ENCODE measurements around the gene CDH23.

DNA sequence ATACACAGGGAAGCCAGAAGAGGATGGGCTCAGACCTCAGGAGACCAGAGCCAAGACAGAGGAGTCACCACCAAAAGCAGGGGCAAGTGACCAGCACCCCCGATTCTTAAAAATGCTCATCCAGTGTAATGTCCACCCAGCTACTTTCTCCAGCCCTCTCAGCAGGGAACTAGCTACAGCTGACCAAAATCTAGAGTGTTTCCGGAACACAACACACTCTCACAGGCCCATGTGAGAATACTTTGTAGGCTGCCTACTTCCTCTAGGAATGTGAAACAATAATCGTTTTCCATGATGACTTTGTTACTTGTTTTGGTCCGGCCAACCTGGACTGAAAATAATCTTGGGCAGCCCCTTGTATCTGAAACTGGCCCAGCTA is 439.9 kb downstream of the CDH23 start:
- TF ChIP-seq, protein P1, sequence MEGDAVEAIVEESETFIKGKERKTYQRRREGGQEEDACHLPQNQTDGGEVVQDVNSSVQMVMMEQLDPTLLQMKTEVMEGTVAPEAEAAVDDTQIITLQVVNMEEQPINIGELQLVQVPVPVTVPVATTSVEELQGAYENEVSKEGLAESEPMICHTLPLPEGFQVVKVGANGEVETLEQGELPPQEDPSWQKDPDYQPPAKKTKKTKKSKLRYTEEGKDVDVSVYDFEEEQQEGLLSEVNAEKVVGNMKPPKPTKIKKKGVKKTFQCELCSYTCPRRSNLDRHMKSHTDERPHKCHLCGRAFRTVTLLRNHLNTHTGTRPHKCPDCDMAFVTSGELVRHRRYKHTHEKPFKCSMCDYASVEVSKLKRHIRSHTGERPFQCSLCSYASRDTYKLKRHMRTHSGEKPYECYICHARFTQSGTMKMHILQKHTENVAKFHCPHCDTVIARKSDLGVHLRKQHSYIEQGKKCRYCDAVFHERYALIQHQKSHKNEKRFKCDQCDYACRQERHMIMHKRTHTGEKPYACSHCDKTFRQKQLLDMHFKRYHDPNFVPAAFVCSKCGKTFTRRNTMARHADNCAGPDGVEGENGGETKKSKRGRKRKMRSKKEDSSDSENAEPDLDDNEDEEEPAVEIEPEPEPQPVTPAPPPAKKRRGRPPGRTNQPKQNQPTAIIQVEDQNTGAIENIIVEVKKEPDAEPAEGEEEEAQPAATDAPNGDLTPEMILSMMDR (IDR thresholded peaks at IDR 0.05; ENCODE audit: low read depth, low read length, poor library complexity, severe bottlenecking) = no peak
- no peak for TF ChIP-seq EZH2phosphoT487 (IDR thresholded peaks at IDR 0.05; ENCODE audit: borderline replicate concordance, low read length)
